Activated CD4-positive, alpha-beta T cell treated with anti-CD3 and anti-CD28 coated beads for 1 hour (primary cell): ENCODE results near the gene EXT2.

Source experiments
- DNase-seq: peaks from one replicate; pipeline ENCODE4 v3.0.0-alpha.2; 2020

EXT2 gene

DNA sequence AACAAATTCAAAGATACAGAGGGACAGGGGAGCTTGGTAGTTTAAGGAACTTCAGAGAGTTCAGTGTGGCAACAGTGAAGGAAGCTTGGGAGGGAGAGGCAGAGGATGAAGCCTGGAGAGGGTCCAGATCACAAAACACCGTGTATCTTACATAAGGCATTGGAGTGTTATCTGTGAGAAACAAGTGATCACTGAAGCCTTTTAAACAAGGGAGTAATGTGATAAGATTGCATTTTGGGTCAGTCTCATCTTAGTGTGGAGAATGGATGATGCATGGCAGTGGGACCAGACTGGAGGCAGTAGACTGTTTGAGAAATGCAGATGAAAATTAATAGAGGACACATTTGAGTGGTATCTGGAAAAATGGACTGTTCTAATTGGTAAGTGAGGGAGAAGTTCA lies 79.4 kb downstream of the EXT2 start:
- DNase-seq = no peak

DNA sequence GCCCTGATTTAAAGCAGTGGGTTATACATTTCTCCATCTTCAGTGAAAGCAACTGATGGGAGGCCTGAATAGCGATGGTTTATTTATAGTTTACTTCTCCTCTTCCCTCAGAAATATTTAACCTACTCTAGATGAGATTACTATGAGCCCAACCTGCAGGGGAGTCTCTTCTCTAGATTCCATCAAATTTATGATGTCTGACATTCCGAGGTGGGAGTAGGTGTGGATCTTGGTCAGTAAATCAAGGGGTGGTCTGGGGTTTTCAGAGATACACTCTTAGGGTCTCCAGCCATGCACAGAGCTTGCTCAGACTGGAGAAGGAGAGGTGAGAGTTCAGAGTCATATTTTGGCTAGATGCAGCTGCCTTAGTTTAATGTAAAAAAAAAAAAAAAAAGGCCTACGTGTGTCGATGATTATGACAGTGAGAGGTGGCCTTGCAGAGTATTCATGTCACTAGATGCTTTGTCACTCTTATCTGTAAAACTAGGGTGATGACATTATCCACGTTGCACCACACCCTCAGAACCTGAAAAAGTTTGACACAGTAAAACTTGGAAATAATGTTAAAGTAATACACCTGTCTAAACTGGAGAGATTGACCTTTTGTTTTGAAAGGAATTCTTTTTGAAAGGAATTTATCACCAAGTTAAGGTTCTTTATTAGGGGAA lies 81.2 kb downstream of the EXT2 start:
- no peak for DNase-seq

DNA sequence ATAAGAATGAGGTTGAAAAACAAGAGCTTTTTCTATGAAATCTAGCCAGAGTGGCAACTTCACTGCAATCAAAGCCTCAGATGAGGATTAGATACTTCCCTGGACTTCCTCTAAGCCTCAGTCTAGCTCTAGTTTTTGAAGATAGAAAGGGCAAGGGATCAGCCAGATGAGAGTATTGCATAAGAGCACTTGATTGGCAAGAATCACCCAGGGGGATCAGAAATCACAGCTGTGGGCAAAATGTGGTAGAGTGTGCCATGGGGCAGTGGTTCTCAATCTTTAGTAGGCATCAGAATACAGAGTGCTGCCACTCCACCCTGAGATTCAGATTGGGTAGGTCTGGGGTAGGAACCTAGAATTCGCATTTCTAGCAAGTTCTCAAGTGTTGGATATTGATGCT lies 82.4 kb downstream of the EXT2 start:
- no peak for DNase-seq

DNA sequence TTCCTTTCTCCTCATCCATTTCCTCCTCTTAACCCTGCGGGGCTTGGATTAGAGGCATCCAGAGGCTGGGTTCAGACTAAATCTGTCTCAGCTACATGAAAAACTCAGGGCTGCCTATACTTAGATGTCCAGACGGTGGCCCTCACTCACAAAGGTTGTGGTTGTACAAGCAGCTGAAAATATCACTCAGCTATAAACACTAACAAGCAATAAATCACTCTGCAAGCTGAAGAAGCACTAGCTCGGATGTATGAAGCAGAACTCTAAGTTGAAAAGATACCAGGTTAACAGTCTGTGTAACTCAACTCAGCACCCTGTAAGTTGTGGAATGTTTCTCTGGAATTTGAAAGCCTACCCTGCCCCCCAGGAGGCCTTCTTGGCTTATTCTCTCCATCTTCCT lies 82.9 kb downstream of the EXT2 start:
- no peak for DNase-seq

DNA sequence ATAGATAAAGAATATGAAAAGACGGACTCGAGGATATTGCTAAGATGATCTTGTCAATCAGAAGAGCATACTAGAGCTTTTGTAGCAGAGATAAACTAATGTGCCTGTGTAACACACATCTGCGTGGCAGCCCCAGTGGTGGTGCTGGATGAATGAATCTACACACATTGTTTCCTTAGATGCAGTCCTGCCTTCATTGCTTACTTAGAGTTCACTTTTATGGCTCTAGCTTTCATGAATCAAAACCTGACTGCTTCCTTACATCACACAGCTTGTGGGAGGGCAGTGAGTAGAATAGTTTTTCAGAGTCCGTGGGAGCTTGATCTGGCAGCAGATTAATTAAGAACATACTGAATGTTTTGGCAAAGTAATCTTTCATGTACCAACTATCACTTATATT lies 83.7 kb downstream of the EXT2 start:
- DNase-seq = no peak

DNA sequence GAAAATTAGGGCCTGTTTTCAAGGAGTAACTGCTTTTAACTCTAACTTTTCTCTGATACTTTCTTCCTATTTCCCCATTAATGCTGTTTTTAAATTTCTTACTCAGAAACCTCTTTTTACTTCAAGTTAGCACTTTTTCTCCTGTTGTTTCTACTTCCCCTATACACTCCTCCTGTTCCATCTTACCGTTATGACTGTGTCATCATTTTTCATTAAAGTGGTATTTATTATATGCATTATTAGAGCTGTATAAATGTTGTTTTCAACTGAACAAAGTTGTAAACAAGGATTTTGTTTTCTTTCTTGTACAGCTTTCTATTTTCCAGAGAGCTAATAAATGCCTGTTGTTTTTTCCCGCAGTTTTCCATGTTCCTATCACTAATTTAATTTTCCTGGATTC lies 84.6 kb downstream of the EXT2 start:
- no peak for DNase-seq

DNA sequence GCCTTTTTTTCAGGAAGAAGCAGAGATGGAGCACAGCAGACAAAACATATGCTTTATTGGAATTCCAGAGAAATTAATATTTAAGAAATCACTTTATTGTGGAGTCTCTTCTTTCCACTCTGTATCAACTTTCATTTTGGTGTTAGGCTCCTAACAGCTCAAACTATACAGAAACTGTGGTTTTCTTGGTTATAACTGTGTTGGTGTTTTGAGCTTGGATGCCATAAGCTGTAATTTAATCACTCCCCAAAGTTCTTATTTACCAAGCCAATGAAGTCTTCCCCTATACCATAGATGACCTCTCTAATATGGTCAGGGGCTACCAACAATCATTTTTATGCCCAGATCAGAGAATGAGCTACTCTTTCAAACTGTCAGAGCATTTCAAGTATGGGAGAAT lies 90.0 kb downstream of the EXT2 start:
- DNase-seq = no peak

DNA sequence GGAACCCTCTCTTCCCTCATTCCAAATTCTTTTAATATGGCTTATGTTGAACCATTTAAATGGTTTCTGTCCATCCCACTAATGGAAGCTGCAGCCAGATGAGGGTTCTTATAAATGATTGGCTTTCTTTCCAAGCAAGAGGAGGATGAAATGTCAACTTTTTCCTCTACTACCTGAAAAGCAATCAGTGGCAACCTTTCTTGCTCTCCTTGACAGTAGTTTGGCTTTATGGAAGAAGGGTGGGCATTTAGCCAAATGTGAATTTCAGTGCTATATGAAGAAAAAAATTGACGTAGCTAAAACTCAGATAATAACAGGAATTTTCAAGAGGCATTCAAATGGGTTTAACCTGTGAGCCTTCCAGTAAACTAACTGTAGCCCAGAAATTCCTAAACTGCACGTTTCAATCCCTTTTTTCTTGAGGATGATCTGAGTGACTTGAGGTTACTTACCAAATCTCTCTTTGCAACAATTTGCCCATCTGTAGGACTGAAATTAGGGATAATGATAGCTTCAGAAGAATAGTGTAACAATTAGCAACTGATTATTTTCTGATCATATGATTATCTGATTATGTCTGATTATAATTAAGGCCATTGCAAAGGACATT lies 90.9 kb downstream of the EXT2 start:
- no peak for DNase-seq

DNA sequence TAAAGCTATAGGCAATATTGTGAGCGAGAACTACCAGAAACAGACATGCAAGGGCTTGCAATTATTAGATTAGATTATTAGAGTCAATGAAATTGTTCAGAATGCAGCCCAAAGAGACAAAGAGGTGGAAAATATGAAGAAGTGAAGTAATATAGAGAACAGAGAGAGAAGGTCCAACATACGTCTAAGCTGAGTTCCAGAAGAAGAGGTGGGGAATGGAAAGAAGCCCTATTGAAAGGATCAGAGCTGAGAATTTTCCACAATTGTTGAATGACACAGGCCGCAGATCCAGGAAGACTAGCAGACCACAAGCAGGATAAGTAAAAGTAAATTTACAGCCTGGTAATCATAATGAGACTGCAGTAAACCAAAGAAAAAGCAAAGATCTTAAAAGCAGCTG lies 93.2 kb downstream of the EXT2 start:
- no peak for DNase-seq

DNA sequence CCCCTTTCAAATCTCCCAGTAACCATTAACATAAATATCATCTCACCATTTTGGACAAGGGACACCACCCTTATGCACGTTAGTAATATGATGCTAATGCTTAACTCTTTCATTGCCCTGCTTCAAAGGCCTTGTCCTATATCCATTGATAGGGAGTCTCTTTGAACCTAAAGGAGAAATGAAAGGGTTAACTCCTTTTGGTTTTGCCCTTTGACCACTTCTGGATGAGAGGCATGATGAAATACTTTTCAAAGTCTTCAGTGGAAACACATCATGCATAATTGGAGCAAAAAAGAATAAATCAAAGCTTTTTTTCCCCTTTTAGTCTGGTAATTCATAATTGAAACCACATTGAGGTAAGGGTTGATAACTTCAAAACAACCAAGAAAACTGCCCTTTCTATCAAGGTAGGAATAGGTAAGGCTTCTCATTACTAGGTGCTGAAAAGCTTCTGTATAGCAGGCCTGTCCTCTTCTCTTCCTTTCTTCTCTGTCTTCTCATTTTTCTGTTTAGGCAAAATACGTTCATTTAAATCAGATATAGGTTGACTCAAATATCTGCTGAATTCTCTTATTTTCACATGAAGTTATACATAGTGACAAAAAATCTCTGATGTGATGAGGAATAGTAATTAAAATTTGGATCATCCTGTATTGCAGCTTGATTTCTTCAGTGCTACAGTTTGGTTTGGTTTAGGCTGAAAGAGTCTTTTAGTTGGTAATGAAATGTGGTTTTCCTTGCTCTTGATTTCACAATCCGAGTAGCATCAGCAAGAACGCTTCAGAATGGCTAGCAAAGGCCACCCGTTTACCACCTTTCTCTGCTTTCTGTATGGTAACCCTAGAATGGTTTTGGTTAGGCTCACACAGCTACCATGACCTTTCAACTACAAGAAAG lies 94.8 kb downstream of the EXT2 start:
- DNase-seq = no peak

DNA sequence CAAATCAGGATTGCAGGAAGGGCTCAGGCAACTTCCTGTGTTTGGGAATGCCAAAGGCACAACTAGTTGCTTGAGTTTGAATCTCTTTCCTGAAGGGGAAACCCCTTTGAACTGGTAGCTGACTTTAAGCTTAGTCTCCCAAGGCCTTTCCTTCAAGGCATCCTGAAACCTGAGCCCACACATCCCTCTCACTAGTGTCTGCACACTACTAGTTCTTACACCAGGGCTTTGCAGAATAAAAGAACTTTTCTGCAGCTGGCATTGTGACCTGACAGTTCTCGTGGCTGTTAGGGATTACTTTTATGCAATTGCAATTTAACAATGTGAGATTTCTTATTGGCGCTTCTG lies 95.4 kb downstream of the EXT2 start:
- no peak for DNase-seq

DNA sequence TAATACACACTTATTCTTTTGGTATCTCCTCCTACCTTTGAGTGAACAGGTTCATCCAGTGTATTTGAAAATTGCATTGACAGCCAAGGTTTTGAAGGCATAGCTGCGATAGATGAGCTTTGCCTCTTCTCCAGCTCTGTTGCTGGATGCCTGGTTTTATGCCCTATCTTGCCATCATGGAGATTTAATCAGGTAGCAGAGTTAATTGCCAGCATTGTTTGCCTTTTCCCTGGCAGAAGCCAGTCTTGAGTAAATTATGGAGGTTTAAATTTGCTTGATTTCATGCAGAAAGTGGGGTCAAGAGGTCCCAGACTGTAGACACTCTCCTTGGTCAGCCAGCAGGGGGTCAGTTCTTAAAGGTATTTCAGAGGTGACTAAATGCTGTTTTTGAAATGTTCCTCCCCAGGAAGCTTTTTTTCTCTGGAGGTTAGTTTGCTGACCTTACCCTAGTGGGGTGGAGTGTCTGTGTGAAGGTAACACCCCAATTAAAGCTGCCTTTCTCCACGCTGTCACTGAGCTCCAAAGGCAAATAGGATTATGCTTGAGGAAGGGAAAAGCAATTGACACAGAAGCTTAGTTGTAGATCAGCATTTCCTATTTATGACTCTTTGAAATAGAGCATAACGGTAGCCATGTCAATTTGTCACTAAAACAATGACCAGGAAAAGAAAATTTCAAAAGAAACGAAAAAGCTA lies 96.0 kb downstream of the EXT2 start:
- no peak for DNase-seq

DNA sequence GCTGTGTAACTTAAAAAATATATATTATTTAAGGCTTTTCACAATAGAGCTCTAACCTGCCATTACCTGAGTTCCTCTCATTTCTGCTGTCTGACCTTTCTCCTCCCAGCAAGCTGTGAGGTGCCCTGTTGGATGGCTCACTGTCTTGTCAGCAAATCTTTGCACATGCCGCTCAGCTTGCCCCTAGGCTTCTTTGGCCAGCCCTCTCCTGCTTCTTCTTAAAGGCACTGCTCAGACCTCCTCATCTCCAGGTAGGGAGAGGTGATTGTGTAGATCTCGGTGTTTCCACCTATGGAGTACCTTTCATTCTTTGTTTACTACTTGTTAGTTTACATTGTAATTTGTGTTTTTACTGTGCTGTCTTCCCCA lies 96.5 kb downstream of the EXT2 start:
- no peak for DNase-seq

DNA sequence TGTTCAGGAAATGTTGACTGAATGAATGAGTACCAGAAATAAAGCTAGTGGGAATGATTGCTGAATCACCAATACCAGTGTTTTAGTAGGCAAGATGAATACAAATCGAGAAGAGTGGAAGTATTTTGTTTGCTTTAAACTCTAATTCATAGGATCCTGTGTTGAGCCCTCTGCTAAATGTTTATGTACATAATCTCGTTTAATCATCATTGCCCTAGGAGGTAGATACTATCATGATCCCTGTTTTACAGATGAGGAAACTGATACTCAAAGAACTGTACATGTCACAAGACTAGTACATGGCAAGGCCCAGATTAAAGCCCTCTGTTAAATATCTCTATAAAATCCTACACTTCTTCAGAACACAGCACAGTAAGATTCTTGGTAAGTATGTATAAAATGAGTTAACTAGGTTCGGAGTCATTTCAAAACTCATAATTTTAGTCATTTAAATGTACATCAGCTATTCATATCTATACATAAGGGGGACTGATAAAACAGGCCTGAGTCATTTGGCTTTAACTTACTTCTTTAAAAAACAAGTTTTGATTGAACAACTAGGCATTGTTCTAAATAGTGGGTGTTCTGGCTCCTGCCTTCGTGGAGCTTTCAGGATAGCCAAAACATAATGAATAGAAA lies 97.1 kb downstream of the EXT2 start:
- DNase-seq = no peak

DNA sequence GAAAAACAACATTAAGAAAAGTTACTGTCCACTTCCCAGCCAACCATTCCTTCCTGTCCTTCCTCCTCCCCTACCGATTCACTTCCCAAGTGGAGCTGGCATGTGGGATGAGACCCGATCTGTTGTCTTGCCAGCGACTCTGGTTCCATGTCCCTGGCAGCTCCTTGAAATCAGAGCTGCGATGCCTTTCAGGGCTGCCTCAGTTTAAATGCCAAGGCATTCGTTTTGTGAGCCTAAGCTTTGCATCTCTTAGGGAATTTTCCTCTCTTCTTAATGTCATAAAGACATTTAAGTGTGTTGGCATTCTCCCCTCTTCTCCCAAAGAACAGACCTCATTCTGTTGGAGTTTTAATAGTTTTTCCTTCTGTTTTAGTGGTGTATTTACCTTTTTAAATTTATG lies 98.4 kb downstream of the EXT2 start:
- no peak for DNase-seq

DNA sequence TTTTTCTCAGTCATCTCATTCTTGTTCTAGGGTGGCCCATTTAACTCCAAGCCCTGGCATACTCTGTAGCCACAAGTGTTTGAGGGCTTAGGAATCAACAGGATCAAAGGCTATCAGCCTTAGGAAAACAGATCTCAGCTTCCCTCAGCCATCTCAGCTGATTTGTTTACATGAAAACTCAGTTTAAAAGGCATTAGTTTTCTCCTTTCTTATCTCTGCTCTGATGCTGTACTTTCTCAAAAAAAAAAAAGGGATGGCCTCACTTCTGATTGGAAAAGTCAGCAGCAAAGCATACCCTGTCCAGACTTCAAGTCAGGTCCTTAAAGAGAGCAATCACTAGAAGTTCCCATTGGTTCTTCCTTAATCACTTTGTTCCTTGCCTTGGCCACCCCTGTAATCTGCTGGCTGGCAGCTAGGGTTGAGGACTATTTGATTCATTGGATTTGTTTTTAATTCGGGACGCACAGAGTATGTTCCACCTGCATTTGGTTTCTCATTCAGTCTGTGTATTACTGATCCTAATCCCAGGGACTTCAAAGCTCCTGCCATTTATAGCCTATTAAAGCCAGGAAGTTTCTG lies 102.8 kb downstream of the EXT2 start:
- DNase-seq = no peak

DNA sequence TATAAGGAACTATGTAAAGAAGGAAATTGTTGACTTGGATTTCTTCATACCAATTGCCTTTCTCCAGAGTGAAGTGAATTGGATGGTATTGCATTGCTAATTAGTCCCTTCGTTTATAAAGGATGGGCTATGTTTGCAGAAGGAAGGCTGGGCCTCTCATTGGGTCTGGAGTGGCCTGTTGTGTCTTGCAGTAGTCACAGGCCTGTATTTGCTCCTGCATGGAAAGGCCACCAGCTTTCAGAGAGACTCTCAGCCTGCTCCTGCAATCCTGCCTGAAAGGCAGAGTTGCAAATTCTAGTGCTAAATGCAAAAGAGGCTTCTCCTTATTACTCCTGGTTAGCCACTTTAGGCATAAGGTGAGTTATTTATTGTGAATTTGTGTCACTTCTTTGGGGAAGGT lies 103.8 kb downstream of the EXT2 start:
- DNase-seq = no peak

DNA sequence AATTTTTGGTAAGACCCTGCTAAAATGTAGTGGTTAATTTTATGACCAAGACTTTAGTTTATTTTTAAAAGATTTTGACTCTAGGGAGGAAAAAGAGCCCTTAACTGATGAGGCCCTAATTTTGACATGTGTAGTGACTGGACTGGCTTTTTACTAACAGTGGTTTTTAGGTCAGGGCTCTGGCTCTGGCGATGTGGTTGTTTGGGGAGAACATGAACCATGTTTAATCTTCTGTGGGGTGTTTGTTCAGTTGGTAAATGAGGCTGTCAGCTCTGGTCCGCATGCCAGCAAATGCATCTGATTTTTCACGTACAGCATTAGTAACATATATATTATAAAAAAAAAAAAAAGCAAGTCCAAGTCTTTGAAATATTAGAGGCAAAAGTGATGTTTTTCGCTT lies 104.3 kb downstream of the EXT2 start:
- no peak for DNase-seq

DNA sequence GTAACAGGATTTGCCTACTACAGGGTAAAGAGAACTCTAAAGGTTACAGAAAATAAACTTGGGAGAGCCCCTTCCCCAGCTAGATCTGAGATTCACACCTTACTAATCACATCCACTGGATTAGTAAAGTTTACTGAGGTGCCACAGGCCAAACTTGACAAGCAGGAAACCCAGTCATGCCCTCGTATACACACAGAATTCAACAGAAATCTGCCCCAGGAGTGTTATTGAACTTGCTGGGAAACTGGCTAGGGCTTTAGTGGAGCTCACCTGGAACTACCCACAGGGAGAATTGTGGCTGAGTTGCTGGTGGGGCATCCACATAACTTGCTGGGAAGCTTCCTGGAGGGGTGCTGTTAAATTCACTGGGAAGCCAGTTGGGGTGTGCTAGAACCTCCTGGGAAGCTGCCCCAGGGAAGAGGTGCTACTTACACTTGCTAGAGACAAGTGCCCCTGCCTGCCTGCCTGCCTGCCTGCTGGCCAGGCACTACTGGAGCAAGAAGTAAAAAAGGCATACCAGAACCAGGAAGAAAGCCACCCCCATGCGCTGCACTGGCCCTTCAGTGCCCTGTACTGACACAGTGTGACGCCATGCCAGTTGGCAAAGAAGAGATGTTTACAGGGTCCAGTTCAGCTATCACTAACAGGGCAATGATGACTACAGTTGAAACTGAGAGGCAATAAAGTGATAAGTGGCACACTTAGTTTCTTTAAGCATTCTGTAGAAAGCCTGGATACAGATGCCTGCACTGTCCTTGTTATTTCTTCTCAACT lies 108.0 kb downstream of the EXT2 start:
- no peak for DNase-seq

DNA sequence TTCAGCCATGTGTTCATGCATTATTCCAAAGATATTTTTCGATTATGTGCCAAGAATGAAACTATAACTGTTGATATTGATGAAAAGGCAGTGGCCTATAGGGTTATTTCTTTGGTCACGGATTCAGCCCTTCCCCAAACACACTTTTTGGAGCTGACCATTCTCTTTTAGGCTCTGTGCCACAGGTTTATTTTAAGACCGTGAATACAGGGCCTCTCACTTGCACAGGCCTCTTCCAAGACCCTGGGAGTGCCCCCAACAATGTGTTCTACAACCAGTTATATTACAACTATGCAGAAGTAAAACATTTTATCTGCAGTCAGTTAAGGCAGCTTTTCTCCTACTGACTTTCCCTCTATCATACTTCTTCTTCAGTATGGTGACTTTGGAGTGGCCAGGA lies 109.9 kb downstream of the EXT2 start:
- DNase-seq = no peak

DNA sequence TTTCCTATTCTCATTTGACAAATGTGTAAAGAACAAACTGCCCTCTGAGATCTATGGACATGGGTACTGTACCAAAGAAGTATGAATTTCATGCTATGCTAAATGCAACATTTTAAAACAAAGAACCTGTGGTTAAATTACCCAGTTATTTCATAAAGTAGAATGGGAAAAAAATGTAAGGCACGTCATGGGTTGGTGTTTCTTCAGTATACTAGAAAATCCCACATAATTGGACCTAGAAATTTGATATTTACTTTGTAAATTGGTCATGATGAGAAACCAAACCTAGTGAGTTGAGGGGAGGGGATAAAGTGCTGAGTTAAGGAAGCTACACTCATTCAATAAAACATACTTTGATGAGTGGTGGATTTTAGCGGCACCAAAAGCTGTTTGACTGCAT lies 110.4 kb downstream of the EXT2 start:
- DNase-seq = no peak

DNA sequence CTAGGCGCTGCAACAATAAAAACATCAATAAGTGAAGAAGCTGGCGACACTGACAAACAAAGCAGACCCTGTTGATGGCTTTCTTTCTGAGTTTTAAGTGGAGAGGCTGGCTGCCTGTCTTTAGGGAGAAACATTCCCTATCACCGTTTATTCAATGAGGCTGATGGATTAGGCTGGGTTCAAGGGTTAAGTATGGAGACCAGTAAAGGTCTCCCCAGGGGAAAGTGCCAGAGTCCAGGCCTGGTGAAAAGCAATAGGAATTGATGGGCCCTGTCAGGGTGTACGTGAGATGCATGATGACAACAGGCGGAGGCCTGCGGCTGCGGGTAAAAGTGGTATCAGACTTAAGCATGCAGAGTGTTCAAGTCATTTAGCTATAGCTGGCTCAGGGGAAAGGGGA lies 111.8 kb downstream of the EXT2 start:
- no peak for DNase-seq
